ENCODE results near the gene USP17L24. TPM values are rescaled to one million over a fixed set of nuclear protein-coding genes. Genes with fewer than 3 reads are reported as not detected.
"Not testable (repeated sequence)": the region's sequence is repeated elsewhere in the genome, so short reads cannot be mapped to it uniquely, and the experiment has no call there.

Gene USP17L24
- not detected for total RNA-seq

- H3K4me3 ChIP-seq; H3K9me3 ChIP-seq; DNase-seq (ENCODE audit: low spot score in 2 of 2); H3K27ac ChIP-seq; H3K36me3 ChIP-seq; H3K27me3 ChIP-seq; H3K4me1 ChIP-seq; intact Hi-C loops (cut with DNase I; ENCODE audit: low total_unique reads): not testable (repeated sequence)
These were observed at the start of gene USP17L24 for GRCh38 chr4:9324865-9325264. Gene USP17L24, plus strand, starts transcription at chr4:9325165. Its CDS starts 0 bp downstream, at chr4:9325165.

- intact Hi-C loops (cut with DNase I; ENCODE audit: low total_unique reads); H3K4me1 ChIP-seq; H3K9me3 ChIP-seq; H3K36me3 ChIP-seq; DNase-seq (ENCODE audit: low spot score in 2 of 2); H3K27ac ChIP-seq; H3K4me3 ChIP-seq; H3K27me3 ChIP-seq: not testable (repeated sequence)
These were observed 774 bp upstream of the USP17L24 start for GRCh38 chr4:9324191-9324590.

GRCh38 chr4:9329611-9330010, 4.6 kb downstream of the USP17L24 start, which contains the start of gene USP17L25:
Gene USP17L25, plus strand, starts transcription at chr4:9329911. Its CDS starts 0 bp downstream, at chr4:9329911.
- H3K4me3 ChIP-seq; H3K36me3 ChIP-seq; H3K27me3 ChIP-seq; H3K27ac ChIP-seq; H3K4me1 ChIP-seq; DNase-seq (ENCODE audit: low spot score in 2 of 2); intact Hi-C loops (cut with DNase I; ENCODE audit: low total_unique reads); H3K9me3 ChIP-seq: not testable (repeated sequence)

GRCh38 chr4:9334358-9334757, 9.4 kb downstream of the USP17L24 start, which contains the start of gene USP17L26:
Gene USP17L26, plus strand, starts transcription at chr4:9334658. Its CDS starts 0 bp downstream, at chr4:9334658.
- intact Hi-C loops (cut with DNase I; ENCODE audit: low total_unique reads): not testable (repeated sequence)

GRCh38 chr4:9339103-9339502, 14.1 kb downstream of the USP17L24 start, which contains the start of gene USP17L5:
Gene USP17L5, plus strand, starts transcription at chr4:9339403. Its CDS starts 0 bp downstream, at chr4:9339403.
- H3K4me1 ChIP-seq; DNase-seq (ENCODE audit: low spot score in 2 of 2); H3K4me3 ChIP-seq; H3K36me3 ChIP-seq; H3K27ac ChIP-seq; intact Hi-C loops (cut with DNase I; ENCODE audit: low total_unique reads); H3K27me3 ChIP-seq; H3K9me3 ChIP-seq: not testable (repeated sequence)

More at GRCh38 chr4:9334358-9334757, 9.4 kb downstream of the USP17L24 start, which contains the start of gene USP17L26:
- H3K4me3 ChIP-seq; H3K4me1 ChIP-seq; H3K27me3 ChIP-seq; H3K27ac ChIP-seq; H3K9me3 ChIP-seq; DNase-seq (ENCODE audit: low spot score in 2 of 2); H3K36me3 ChIP-seq: not testable (repeated sequence)

GRCh38 chr4:9343848-9344247, 18.9 kb downstream of the USP17L24 start, which contains the start of gene USP17L27:
Gene USP17L27, plus strand, starts transcription at chr4:9344148. Its CDS starts 0 bp downstream, at chr4:9344148.
- H3K27ac ChIP-seq; intact Hi-C loops (cut with DNase I; ENCODE audit: low total_unique reads); H3K4me1 ChIP-seq; H3K27me3 ChIP-seq; H3K9me3 ChIP-seq; DNase-seq (ENCODE audit: low spot score in 2 of 2); H3K4me3 ChIP-seq; H3K36me3 ChIP-seq: not testable (repeated sequence)

- H3K9me3 ChIP-seq; H3K27me3 ChIP-seq; H3K4me3 ChIP-seq; DNase-seq (ENCODE audit: low spot score in 2 of 2); intact Hi-C loops (cut with DNase I; ENCODE audit: low total_unique reads); H3K27ac ChIP-seq; H3K36me3 ChIP-seq; H3K4me1 ChIP-seq: not testable (repeated sequence)
These were observed 23.6 kb downstream of the USP17L24 start, which contains the start of gene USP17L28 for GRCh38 chr4:9348593-9348992. Gene USP17L28, plus strand, starts transcription at chr4:9348893. Its CDS starts 0 bp downstream, at chr4:9348893.

GRCh38 chr4:9350866-9351265, 25.9 kb downstream of the USP17L24 start:
- DNase-seq (ENCODE audit: low spot score in 2 of 2); H3K4me1 ChIP-seq; H3K36me3 ChIP-seq; H3K27me3 ChIP-seq; H3K27ac ChIP-seq; intact Hi-C loops (cut with DNase I; ENCODE audit: low total_unique reads); H3K9me3 ChIP-seq; H3K4me3 ChIP-seq: not testable (repeated sequence)

GRCh38 chr4:9353338-9353737, 28.4 kb downstream of the USP17L24 start, which contains the start of gene USP17L29:
Gene USP17L29, plus strand, starts transcription at chr4:9353638. Its CDS starts 0 bp downstream, at chr4:9353638.
- H3K27ac ChIP-seq; DNase-seq (ENCODE audit: low spot score in 2 of 2); H3K4me3 ChIP-seq; H3K4me1 ChIP-seq; H3K36me3 ChIP-seq; H3K27me3 ChIP-seq; intact Hi-C loops (cut with DNase I; ENCODE audit: low total_unique reads); H3K9me3 ChIP-seq: not testable (repeated sequence)

GRCh38 chr4:9362829-9363228, 37.9 kb downstream of the USP17L24 start, which contains the start of gene USP17L30:
Gene USP17L30, plus strand, starts transcription at chr4:9363129. Its CDS starts 0 bp downstream, at chr4:9363129.
- DNase-seq (ENCODE audit: low spot score in 2 of 2); intact Hi-C loops (cut with DNase I; ENCODE audit: low total_unique reads); H3K27me3 ChIP-seq: not testable (repeated sequence)

More at GRCh38 chr4:9362829-9363228, 37.9 kb downstream of the USP17L24 start, which contains the start of gene USP17L30:
- not testable (repeated sequence) for H3K27ac ChIP-seq, H3K36me3 ChIP-seq, H3K9me3 ChIP-seq, H3K4me3 ChIP-seq, H3K4me1 ChIP-seq

Other genes with a start within 250 kb of the USP17L24 start
- gene FAM90A26, start 154.8 kb upstream of the USP17L24 start, total RNA-seq: not detected
- not detected for gene USP17L10, start 114.5 kb upstream of the USP17L24 start, total RNA-seq
- gene USP17L11, start 109.8 kb upstream of the USP17L24 start, total RNA-seq: not detected
- not detected for gene USP17L12, start 105.0 kb upstream of the USP17L24 start, total RNA-seq
- gene USP17L13, start 100.3 kb upstream of the USP17L24 start, total RNA-seq: not detected
- not detected for gene USP17L15, start 90.8 kb upstream of the USP17L24 start, total RNA-seq
- gene USP17L17, start 81.3 kb upstream of the USP17L24 start, total RNA-seq: not detected
- gene USP17L18, start 76.5 kb upstream of the USP17L24 start, total RNA-seq: not detected
- gene USP17L19, start 71.8 kb upstream of the USP17L24 start, total RNA-seq: not detected
- not detected for gene USP17L20, start 67.0 kb upstream of the USP17L24 start, total RNA-seq
- not detected for gene USP17L21, start 62.3 kb upstream of the USP17L24 start, total RNA-seq
- not detected for gene USP17L22, start 57.5 kb upstream of the USP17L24 start, total RNA-seq
- gene USP17L25, start 4.7 kb downstream of the USP17L24 start, total RNA-seq: not detected
- not detected for gene USP17L26, start 9.5 kb downstream of the USP17L24 start, total RNA-seq
- not detected for gene USP17L5, start 14.2 kb downstream of the USP17L24 start, total RNA-seq
- gene USP17L27, start 19.0 kb downstream of the USP17L24 start, total RNA-seq: not detected
- not detected for gene USP17L28, start 23.7 kb downstream of the USP17L24 start, total RNA-seq
- not detected for gene USP17L29, start 28.5 kb downstream of the USP17L24 start, total RNA-seq
- gene USP17L30, start 38.0 kb downstream of the USP17L24 start, total RNA-seq: not detected
- gene DEFB131A, start 119.2 kb downstream of the USP17L24 start, total RNA-seq: not detected